Activated CD8-positive, alpha-beta memory T cell treated with anti-CD3 and anti-CD28 coated beads for 24 hours (primary cell): ENCODE data around the gene SEZ6.

ENCODE experiments used
- DNase-seq: peaks from one replicate; pipeline ENCODE4 v3.0.0-alpha.2; 2020

SEZ6 gene

DNA sequence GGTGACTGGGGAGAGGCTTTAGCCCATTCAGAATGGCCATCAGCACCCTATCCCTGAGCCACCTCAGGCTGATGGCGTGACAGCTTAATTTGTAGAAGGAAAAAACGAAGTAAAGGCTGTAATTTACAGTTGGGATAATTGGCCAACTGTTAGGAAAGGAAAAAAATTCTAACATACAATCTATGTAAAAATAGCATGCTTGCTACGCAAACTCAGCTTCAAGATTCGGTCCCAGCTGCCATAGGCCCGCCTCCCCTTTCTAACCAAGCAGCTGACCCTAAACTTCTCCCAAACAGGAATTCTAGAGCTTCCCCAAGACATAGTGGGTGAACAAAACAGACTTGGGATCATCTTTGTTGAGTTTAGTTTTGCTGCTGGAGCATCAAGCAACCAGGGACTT, 4.9 kb downstream of the SEZ6 start:
- DNase-seq: no peak

DNA sequence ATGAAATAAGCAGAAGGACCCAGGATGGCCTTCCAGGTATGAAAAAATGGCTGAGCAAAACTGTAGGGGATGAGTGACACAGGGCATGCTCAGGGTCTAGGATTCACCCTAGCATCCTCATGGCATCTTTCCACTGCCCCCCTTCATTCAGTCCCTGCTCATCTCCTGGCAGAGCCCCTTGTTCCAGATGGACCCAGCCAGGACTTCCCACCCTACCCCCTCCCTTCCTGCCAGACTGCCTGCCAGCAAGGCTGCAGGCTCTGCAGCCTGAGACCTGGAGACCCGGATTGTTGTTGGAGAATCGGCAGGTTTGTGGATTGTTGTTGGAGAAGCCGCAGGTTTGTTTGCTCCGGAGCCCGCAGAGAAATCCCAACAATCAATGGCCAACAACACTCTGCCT, 6.6 kb downstream of the SEZ6 start:
- DNase-seq: no peak

DNA sequence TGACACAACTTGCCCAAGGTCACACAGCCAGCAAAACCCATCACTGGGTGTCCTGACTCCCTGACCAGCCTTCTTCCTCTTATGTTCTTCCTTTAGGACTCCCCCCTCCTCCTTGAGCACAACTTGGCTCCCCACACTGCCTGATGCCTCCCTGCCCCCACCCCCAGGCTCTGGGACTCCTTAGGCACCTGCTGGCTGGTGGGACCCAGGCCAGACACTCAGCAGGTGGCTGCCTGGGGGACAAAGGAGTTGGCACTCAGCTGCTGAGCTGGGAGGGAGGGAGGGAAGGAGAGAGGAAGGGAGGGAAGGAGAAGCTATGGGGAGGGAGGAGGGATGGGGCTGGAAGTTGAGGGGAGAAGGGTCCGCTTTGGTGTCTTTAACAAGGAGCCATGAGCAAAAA, 8.0 kb downstream of the SEZ6 start:
- no peak for DNase-seq

DNA sequence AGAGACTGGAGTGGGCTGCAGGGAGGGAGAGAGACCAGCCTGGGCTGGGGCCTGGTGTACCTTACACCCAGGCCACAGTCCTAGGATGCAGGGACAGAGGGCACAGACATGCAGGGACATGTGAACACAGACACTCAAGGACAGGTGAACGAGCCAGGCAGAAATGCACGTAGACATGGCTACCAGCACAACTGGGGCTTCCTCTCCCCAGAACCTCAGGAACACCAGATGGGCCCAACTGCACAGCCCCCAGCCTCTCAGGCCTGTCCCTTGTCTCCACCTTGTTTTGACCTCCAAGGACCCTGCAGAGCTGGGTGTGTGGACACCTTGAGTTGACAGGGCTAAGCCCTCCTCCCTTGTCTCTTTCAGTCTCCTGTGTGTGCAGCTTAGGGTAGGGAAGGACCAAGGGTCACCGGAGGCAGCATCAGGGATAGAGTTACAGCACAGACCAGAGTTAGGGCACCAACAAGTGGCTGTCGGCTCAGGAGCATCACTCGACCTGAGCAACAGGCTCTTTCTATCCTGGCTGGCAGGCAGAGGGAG, 9.2 kb downstream of the SEZ6 start:
- no peak for DNase-seq

DNA sequence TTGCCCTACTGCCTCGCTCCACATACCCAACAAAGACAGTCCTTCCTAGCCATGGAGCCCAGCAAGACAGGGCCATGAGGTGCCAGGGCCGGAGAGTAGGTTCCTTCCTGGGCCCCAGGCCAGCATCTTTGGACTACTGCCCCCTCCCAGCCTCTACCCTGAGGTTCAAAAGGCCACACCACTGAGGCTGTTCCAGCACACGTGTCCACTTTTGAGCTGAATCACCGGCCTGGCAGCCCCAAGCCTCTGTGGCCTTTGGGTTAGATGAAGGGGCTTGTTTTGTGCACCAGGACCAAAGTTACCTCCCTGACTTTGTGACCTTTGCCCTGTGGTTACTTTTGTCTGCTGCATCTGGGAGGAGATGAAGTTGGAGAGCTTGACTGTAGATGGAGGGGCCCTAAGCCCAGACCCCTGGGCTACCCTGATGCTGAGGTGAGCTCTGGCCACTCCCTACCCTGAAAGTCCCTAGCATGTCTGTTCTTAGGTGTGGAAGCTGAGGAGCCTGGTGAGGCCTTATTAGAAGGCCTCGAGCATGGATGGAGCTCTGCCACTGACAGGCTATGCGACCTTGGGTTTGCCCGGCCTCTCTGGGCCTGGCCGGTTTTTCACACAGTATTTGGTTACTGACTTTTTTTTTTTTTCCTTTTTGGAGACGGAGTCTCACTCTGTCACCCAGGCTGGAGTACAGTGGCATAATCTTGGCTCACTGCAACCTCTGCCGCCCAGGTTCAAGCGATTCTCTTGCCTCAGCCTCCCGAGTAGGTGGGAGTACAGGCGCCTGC, 12.0 kb downstream of the SEZ6 start:
- DNase-seq: no peak

- DNase-seq: no peak
Observed at GRCh38 chr17:28992625-28993600, 12.9 kb downstream of the SEZ6 start.

DNA sequence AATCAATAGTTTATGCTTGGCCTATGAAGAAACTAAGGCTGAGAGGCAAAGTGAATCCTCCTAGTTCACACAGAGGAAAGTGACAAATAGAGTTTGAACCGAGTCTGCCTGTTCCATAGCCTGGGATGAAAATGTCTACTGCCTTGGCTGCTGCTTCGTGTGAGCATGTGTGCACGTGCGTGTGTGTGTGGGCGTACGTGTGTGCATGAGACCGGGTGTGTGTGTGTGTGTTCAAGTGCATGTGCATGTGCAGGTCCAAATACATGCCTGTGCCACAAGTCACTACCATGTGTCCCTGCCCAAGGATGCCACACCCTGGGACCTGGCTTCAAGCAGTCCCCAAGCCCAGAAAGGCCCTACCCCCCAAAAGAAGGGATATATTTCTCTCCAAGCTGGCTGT, 13.6 kb downstream of the SEZ6 start:
- DNase-seq: no peak

- DNase-seq: no peak
Observed at GRCh38 chr17:28991779-28992178, 14.1 kb downstream of the SEZ6 start.

- DNase-seq: no peak
Observed at GRCh38 chr17:28989028-28989427, 16.8 kb downstream of the SEZ6 start.

DNA sequence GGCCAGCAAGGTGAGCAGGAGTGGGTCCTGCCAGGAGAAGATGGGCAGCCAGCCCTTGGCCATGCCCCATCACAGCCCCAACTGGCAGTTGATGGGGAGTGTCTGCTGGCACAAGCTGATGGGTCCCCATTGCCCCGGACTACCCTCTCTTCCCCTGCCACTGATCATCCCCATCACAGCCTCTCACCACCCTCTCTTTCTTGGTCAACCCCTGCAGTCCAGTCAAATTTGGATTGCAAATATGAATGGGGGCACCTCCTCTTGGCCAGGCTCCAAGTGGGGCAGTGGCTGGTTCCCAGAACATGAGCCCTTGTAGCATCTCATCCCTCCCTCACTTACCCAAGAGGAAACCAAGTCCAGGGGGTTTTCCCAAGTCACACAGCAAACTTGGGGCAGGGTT, 17.4 kb downstream of the SEZ6 start:
- DNase-seq: no peak

- no peak for DNase-seq
Observed at GRCh38 chr17:28986714-28987655, 18.8 kb downstream of the SEZ6 start.

- DNase-seq: no peak
Observed at GRCh38 chr17:28985950-28986713, 19.7 kb downstream of the SEZ6 start.

DNA sequence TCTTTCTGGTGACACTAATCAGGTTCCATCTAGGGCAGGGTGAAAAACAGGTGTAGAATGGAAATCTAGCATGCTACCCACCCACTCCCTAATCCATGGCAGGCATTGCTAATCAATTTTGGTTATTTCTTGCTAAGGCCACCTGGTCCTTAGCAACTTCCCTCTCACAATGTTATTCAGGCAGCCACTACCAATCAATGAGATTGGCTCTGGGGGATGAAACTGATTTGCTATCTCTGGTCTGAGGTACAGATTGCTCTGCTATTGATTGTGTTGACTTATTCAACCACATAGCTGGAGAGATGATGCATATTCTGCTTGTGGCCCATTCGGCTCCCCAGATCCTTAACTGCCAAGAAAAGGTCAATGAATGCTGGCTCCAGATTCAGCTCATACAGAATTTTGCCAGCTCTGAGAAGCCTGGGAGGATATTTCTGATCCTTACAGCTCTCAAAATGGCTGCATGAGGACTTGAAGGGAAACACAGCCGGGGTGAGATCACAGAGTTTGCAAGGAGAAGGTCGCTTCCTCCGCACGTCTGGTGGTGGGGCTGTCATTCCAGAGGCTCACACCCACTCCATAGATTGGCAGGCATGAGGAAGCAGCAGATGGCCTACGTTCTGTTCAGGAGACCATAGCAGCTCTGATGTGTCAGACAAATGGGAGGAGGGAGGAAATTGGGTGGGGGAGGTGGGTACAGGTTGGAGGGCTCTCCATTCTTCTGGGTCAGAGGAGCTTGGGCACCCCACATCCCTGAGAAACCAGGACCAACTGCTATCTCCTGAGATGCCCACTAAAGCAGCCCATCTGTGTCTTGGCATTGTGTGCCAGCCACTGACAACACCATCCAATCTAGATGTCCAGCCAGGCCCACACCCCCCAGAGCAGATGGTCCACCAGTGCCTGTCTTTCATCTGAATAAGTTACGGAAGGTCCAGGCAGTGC, 22.3 kb downstream of the SEZ6 start:
- no peak for DNase-seq

DNA sequence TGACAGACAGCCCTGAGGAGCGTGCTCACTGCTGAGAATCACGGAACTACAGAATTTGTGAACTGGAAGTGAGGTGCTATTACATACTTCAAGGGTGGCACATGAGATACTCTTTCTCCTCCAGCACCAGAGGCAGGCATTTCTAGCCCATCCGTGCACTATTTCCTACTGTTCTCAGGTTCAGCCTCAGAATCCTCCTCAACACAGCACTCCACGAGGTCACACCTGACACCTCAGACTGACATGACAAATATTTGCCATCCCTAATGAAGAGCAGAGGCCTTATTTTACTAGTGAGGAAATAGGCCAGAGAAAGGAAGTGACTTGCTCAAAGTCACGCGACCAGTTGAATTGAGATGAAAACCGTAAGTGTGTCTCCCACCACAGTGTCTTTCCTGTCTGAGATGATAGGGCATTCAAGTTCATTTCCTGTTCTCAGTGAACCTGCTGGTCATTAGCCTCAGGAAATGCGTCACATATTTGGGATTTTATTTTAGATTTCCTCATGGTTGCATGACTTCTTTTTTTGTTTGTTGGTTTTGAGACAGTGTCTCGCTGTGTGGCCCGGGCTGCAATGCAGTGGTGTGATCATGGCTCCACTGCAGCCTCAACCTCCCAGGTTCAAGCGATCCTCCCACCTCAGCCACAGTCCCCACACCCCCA, 23.6 kb downstream of the SEZ6 start:
- DNase-seq: peak; percentile 78

GRCh38 chr17:28978356-28978964, 27.4 kb downstream of the SEZ6 start:
- DNase-seq: no peak

GRCh38 chr17:28977659-28978355, 28.0 kb downstream of the SEZ6 start:
- DNase-seq: no peak

DNA sequence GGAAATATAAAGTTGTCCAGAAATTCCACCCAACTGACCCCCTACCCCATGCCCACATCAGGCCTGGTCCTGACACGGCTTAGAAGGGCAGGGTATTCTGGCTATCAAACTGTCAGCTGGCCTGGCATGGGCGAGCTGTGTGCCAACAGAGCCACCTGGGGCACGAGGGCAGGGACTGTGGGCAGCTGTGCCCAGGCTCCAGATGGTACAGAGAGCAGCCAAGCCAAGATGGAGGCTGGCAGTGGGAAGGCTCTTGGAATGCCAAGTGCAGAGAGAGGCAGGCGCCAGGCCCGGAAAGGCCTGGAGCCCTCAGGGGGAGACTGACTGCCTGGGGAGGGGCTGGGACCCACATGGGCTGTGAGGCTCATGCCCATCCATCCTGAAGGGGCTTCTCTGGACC, 30.2 kb downstream of the SEZ6 start:
- DNase-seq: no peak

- no peak for DNase-seq
Observed at GRCh38 chr17:28975031-28975430, 30.8 kb downstream of the SEZ6 start.

GRCh38 chr17:28974451-28974850, 31.4 kb downstream of the SEZ6 start:
- no peak for DNase-seq
